HG03565 (cell line): Measurements from ENCODE around the gene GOT2.
"Not testable (repeated sequence)": the region's sequence is repeated elsewhere in the genome, so short reads cannot be mapped to it uniquely, and the experiment has no call there.

ENCODE experiments used
- ATAC-seq: cut with Tn5 transposase; IDR thresholded peaks from one replicate; pipeline ENCODE4 v1.9.1; 2021; ENCODE audit warnings: mild to moderate bottlenecking, moderate library complexity; ENCODE audit not compliant: unreplicated experiment

GOT2 gene

DNA sequence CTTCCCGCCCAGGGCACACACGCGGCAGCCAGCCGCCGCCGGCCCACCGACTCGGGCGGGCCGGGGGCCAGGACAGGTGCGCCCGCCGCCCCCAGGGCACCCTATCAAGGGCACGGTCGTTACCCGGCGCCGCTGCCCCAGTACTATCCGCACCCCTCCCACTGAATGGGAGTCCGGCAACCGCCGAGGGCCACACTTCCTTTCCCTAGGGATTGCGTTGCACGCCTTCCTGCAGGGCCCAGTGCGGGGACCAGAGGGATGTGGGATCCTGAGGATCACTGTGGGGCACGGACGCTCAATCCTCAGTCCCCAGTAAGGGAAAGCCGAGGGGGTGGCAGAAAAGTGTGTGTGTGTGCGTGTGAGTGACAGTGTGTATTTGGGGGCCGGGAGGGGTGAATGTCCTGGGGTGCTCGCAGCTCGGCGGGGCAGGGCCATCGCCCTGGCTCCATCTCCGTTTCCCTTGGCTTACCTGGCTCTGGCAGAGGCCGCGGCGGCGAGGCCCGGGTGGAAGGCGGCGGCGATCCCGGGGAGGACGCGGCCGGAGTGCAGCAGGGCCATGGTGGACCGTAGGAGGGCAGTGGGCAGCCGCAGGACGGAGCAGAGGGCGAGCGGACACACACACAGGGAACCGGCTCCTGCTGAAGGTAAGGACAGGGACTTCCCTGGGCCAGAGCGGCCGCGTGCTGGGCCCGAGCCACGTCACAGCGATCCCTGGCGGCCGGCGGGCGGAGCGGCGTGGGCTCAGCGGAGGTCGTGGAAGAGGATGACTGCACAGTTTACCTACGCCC, at the start of gene GOT2:
GOT2 (minus strand) TSS at position 646 of the 788 bp plus-strand sequence; CDS start at position 558, 88 bp downstream.
- ATAC-seq = peak; percentile 89

DNA sequence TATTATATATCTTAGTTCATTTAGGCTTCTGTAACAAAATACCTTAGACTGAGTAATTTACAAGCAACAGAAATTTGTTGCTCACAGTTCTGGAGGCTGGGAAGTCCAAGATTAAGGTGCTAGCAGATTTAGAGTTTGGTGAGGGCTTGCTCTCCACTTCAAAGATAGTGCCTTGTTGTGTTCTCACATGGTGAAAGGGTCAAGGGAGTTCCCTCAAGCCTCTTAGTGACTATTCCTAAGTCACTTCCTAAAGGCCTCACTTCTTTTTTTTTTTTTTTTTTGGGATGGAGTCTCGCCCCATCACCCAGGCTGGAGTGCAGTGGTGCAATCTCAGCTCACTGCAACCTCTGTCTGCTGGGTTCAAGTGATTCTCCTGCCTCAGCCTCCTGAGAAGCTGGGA, 45.2 kb upstream of the GOT2 start:
- ATAC-seq = not testable (repeated sequence)

DNA sequence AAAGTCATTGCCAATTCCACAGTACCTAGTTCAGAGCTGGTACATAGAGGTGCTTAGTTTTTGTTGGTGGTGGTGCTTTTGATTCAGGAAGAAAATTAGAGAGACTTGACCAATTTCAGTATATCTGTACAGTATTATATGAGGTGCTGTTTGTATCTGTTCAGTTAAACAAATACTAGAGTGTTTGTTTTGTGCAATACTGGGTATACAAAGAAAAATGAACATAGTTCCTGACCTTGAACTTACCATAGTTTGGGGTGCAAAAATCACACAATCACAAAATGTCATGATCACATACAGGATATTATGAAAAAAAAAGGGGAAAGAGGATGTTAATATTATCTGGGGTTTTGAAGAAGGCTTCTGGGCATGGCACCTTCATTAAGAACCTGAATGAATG, 39.8 kb upstream of the GOT2 start:
- no peak for ATAC-seq

DNA sequence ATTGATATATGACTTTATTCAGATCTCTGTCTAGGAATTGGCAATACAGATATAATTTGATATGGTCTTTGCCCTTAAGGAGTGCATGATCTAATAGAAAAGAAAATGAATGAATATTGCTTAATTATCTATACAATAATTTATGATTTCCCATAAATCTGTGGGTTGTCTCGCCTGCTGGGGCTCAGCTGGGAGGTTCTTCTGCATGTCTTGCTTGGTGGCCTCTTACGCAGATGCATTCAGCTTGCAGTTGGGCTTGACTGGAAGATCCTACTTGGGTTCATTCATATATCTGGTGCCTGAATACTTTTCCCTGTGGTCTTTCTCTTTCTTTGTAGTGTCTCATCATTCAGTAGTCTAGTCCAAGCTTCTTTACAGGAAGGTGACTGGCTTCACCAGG, 34.0 kb upstream of the GOT2 start:
- ATAC-seq = no peak

DNA sequence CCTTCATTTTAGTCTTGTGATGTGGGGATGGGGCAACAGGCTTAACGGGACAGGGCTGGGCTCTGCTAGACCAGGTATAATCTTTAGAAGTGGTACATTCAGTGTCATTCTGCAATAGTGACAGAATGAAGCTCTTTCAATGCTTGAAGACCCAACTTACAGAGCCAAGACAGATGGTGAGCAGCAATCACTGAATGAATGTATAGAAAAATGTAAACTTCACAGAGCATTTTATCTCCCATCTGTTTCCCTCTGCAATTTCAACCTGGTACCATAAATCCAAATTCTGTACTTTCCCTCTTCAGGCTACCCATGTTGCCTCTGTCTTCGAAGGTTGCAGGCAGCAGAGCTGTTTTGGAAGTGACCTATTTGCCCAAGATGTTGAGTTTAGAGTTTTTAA, 33.5 kb upstream of the GOT2 start:
- ATAC-seq = no peak

DNA sequence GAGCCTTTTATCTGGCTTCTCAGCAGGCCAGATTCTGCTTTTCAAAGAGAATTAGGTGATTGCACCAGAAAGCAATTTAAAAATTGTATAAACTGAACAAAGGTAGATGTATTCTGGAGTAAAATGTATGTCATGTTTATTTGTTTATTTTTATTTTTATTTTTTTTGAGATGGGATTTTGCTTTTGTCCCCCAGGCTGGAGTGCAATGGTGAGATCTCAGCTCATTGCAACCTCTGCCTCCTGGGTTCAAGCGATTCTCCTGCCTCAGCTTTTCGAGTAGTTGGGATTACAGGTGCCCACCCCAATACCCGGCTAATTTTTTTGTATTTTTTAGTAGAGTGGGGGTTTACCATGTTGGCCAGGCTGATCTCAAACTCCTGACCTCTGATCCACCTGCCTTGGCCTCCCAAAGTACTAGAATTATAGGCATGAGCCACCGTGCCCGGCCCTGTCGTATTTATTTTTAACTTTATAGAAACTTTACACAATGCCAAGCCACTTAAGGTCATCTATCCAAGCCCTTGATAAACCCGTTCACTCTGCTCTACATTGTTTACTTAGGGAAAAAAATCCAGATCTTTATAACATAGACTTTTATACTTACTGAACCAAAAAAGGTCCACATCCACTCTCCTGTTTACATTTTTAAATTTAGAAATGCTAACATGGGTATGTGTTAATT, 22.7 kb upstream of the GOT2 start:
- no peak for ATAC-seq

DNA sequence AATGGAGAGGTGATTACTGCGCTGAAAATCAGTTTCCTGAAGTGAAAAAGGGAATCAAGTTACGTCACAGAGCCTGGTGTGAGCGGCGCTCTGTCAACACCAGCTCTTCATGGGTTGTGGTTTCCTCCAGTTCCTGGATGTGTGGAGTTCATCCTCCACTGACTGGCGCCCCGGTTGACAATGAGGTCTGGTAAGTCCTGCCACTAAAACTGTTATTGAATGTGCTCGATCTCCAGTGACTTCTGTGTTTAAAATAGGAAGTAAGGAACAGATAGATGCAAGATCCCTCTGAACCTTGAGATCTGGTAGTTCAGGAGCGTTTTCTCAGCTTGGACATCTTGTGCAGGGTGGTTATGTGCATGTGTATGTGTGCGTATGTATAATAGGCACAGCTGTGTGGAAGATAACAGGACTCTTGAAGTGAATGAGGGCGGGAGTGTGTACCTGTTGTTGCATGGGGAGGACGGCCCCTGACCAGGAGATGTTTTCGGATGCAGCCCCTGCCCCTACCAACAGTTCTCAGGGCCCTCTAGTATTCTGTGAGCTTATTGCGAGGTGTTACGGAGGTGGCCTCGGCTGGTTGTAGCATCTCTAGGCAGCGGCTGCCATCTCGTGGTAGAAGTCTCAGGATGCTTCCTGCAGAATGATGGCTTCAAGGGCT, 22.0 kb upstream of the GOT2 start:
- peak; percentile 96 for ATAC-seq

DNA sequence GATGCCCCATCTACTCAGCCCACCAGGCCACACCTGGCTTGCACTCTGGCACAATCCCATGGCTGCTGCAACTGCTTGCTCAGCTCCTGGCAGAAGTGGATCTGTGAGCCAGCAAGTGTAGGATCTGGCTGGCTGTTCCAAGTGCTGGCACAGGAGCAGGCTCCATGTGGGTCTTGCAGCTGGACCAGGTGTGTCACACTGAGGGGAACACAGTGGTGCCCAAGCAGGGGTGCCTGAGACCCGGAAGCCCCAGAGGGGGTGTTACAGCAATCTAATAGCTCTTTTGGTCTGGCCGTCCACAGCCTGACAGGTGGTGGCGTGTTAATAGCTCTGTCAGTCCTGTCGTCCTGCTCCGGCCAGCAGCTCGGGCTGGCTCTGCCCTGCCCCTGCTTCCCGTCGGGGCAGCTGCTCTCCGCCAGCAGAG, 19.6 kb upstream of the GOT2 start:
- ATAC-seq = no peak

DNA sequence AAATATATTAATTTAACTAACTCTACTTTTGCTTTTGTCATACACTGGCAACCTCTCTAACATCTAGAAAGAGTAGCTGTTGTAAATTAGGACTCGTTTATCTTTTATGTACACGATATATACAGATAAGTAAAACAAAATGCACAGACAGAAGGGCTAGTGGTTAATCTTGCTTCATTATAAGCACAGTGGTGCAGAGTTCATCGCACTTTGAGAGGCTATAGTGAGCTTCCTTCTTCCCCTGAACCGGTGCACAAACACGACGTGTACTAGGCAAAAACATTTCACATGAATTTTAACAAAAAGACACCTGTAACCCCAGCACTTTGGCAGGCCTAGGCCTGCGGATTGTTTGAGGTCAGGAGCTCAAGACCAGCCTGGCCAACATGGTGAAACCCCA, 10.4 kb upstream of the GOT2 start:
- ATAC-seq = no peak

DNA sequence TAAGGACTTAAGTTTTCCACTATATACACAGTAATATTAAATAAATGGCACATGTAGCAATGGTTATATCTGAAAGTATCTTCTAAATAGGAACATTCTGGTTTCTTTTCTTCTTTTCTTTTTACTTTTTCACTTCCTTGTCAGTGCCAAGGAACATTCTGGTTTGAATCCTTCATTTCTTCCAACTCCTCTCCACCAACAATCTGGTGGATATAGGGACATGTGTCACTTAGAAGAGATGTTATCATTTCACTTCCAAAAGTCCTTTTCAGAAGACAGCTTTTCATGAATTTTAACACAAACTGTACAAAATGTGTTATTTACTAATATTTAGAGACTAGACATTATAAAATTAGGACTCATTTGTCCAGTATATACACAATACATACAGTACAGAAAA, 7.9 kb upstream of the GOT2 start:
- ATAC-seq = no peak

DNA sequence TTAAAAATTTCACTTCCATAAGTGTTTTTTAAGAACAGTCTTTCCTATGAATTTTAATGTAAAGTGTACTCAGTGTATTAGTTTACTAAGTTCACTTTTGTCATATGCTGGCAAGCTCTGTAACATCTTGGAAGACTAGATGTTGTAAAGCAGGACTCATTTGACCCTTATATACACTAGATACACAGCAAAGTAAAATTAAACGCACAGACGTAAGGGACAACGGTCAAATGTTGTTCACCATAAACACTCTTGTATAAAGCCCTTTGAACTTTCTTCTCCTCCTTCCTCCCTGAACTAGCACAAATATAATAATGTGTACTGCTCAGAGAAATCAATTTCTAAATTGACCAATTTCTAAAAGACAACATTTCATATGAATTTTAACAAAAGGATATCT, 7.0 kb upstream of the GOT2 start:
- ATAC-seq = no peak

DNA sequence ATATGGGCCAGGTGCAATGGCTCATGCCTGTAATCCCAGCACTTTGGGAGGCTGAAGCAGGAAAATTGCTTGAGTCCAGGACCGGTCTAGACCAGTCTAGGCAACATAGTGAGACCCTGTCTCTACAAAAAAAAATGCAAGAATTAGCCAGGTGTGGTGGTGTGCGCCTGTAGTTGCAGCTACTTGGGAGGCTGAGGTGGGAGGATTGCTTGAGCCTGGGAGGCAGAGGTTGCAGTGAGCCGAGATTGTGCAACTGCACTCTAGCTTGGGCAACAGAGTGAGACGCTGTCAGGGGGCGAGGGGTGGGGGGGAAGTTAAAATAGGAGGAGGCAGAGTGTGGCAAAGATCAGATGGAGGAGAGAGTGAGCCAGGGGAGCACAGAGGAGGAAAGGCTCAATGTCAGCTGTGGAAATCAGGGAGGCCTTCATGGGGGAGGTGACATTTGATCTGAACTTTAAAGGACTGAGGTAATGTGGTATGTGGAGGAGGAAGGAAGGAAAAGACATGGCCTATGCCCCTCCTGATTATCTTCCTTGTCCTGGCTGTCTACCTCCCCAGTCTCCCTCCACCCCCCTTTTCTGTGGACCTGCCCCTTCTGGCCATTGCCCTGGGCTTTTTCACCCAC, 4.7 kb upstream of the GOT2 start:
- no peak for ATAC-seq

DNA sequence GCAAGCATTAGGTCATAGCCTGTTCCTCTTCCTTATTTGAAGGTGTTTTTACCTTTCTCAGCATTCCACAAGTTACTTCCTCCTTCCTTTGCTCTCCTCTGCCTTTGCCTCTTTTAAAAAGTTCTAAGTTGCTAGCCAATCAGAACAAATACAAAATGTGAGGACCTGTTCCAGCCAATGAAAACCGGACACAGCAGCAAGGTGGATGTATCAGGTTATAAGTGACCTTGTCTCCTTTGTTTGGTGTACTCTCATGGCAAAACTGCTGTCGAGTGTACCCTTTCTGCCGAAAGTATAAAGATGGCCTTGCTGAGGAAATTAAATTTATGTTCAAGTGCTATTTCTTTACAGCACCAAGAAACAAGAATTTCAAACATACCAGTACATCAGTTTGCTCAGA, 2.2 kb upstream of the GOT2 start:
- ATAC-seq = not testable (repeated sequence)

DNA sequence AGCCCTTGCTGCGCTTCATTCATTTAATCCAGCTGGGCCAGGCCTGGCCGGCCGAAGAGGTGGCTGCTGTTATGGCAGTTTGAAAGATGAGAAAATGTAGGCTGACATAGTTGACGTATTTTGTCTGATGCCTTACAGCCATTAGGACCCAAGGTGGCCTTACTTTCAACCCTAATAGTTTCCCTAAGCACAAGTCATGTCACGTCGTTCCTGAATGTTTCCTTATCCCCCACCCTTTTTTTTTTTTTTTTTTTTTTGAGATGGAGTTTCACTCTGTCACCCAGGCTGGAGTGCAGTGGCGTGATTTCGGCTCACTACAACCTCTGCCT, 307 bp upstream of the GOT2 start:
- ATAC-seq = no peak

DNA sequence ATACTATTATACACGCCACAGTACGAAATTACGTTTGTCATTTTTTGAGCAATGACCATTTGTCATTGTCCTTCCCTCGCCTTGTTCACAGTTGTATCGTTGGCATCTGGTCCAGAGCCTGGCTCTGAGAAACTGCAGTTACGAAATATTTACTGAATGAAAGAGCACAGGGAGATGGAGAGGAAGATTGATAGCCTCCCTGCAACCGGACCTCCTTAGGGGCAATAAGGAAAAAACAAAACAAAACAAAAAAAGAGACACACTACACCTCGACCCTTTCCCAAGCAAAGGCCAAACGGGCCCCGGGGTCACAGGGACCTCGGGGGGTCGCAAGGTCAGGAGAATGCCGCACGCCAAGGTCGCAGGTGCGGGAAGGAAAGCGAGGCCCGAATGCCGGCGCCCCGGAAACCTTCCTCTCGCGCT, 857 bp downstream of the GOT2 start:
- no peak for ATAC-seq

DNA sequence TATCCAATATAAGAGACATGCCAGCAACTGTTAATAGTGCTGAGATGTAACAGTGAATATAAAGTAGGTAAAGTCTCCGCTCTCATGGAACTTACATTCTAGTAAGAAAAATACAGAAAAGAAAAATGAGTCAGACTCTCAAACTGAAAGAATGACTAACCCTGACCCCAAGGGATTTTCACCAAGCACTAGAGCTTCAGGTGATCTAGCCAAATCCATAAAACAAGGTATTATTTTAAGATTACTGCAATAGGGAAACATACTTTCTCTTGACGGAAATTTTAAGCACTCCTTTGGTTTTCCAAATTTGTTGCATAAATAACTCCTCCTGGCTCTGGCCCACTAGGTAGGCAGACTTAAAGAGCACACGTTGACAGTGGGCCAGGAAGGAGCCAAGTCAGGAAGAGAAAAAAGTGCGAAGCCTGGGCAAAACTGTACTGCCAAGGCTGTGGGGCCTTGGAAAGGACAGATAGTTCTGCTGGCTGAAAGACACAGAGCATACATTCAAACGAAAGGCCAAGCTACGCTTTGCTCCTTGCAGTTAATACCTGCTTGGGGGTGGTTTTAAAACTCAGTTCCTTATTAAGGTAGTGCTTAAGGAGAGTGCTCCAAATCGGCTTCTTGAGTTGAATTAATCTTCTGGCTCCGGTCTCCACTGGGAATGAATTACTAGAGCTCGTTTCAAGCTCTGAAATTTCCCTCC, 1.4 kb downstream of the GOT2 start:
- peak; percentile 59 for ATAC-seq

DNA sequence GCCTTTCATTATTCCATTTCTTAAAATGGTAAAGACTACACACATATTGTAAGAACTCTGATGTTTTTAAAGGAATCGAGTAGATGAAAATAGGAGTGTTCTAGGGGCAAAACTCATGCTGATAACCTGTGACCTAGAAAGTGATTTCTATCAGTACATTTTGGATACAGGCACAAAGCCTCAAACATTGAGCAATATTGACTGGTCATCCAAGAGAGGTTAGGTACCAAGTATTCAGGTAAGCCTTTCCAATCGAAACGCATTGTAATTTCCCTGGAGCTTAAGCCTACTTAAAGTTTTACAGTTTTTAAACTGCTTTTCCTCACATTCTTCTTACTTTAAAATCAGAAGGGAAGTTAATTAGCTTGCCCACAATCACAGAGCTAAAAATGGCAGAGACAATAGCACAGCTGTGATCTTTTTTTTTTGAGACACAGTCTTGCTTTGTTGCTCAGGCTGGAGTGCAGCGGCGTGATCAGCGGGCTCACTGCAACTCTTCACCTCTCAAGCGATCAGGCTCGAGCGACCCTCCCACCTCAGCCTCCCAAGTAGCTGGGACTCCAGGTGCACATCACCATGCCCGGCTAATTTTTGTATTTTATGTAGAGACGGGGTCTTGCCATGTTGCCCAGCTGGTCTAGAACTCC, 3.3 kb downstream of the GOT2 start:
- ATAC-seq = no peak

DNA sequence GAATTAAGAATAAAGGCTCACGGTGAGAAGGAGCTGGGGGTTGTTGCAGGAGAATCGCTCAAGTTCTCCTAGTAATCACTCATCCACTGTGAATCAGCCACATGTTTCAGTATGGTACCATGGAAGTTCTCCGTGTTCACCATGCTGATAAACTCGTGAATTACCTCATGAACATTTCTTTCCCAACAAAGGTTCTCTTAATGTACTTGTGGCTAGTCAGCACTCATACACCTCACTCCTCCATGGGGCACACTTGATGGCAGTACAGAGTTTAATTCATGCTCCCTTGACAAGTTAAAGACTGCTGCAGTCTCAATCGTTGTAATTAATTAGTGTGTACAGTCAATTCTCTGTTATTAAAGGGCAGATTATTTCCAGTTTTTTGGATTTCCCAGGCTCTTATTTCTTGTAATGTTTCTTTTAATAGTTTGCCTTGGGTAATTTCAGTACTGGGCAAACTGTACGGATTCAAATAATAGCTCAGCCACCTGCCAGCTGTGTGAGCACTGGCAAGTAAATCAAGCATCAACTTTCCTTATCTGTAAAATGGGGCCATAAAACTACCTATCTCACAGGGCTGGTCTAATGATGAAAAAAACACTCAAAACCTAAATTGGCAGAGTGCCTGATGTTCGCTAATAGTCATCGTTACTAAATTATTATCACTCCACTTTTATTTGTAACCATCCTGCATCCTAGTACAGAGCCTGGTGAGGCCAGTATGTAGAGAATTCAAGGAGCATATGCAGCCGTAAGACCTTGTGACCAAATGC, 6.1 kb downstream of the GOT2 start:
- ATAC-seq = no peak

DNA sequence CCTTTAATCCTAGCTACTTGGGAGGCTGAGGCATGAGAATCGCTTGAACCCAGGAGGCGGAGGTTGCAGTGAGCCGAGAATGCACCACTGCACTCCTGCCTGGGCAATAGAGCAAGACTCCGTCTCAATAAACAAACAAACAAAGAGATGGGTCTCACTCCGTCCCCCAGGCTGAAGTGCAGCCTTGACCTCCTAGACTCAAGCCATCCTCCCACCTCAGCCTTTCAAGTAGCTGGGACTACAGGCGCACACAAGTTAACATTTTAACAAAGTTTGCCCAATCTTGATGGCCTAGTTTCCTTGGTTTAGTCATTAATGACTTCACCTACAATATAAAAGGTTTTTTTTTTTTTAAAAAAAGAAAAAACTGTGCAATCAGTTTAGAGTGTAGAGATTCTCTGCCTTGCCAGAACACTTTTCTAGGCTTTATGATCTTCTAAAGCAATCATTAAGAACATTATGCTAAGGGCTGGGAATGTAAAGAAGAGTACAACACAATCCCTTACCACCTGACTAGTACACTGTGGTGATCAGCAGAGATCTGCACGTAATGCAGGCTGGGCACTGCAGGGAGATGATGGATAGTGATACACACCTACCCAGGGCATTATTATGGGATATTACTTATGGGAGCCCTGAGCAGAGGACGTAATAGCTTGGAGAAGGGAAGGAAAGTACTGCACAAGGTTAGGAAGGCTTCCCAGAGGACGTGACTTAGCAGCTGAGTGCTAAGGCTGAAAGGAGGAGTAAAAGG, 6.9 kb downstream of the GOT2 start:
- no peak for ATAC-seq
